ENCODE data around the gene AGBL3.

DNA sequence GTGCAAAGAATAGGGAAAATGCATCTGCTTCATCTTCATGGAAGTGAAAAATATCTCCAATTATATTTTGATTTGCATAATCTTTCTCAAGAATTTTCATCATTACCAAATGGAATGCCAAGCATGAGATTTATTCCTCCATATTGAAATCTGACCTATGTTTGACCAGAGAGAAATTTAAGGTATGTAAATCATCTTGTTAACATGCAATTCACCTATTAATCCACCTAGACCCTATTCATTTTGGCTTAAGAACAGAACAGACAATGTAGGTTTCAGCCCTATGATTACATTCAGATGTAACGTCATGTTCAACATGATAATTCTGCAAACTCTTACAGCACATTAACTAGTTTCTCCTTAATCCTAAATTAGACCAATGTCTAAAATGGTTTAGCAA, 130.8 kb downstream of the AGBL3 start:
- TF ChIP-seq, protein P1, sequence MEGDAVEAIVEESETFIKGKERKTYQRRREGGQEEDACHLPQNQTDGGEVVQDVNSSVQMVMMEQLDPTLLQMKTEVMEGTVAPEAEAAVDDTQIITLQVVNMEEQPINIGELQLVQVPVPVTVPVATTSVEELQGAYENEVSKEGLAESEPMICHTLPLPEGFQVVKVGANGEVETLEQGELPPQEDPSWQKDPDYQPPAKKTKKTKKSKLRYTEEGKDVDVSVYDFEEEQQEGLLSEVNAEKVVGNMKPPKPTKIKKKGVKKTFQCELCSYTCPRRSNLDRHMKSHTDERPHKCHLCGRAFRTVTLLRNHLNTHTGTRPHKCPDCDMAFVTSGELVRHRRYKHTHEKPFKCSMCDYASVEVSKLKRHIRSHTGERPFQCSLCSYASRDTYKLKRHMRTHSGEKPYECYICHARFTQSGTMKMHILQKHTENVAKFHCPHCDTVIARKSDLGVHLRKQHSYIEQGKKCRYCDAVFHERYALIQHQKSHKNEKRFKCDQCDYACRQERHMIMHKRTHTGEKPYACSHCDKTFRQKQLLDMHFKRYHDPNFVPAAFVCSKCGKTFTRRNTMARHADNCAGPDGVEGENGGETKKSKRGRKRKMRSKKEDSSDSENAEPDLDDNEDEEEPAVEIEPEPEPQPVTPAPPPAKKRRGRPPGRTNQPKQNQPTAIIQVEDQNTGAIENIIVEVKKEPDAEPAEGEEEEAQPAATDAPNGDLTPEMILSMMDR (IDR thresholded peaks at IDR 0.05), result no peak
- TF ChIP-seq POLR2A (IDR thresholded peaks at IDR 0.05), result no peak
